ENCODE measurements around the gene VPS26C.

- TF ChIP-seq POLR2A (IDR thresholded peaks at IDR 0.05; ENCODE audit: low read depth, low read length) (no peak), POLR2AphosphoS5 (IDR thresholded peaks at IDR 0.05; ENCODE audit: low read depth, low read length) (no peak)
Observed at GRCh38 chr21:37192019-37192418, 75.1 kb downstream of the VPS26C start.

Measured in GM12892 (cell line).